HG02798 (cell line): ENCODE measurements around the gene CAPZA1.
A peak's percentile ranks its signal among the peaks of the same experiment; 100 is the strongest.
"Not testable (repeated sequence)": the region's sequence is repeated elsewhere in the genome, so short reads cannot be mapped to it uniquely, and the experiment has no call there.

Source experiments
- ATAC-seq: cut with Tn5 transposase; IDR thresholded peaks from one replicate; pipeline ENCODE4 v1.9.1; 2021; ENCODE audit warnings: mild to moderate bottlenecking; ENCODE audit not compliant: unreplicated experiment, poor library complexity

Gene CAPZA1

GRCh38 chr1:112619518-112620376 is at the start of gene CAPZA1:
Gene CAPZA1, plus strand, starts transcription at chr1:112619832. Its CDS starts 13 bp downstream, at chr1:112619845.
- peak; percentile 89 for ATAC-seq

DNA sequence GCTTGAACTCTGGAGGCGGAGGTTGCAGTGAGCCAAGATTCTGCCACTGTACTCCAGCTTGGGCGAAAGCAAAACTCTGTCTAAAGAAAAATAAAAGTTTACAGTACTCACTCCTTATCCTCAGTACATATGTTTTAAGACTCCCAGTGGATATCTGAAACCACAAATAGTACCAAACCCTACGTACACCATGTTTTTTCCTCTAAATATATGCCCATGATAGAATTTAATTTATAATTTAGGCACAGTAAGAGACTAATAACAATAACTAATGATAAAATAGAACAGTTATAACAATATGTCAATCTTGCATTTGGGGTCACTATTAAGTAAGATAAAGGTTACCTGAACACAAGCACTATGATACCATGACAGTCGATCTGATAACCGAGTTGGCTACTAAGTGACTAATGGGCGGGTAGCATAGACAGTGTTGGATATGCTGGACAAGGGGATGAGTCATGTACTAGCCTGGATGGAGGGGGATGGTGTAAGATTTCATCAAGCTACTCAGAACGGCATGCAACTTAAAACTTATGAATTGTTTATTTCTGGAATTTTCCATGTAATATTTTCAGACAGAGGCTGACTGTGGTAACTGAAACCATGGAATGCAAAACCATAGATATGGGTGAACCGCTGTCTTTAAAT is 44.4 kb upstream of the CAPZA1 start:
- no peak for ATAC-seq

GRCh38 chr1:112576240-112576639 is 43.4 kb upstream of the CAPZA1 start:
- no peak for ATAC-seq

GRCh38 chr1:112579801-112580510 is 39.7 kb upstream of the CAPZA1 start:
- no peak for ATAC-seq

DNA sequence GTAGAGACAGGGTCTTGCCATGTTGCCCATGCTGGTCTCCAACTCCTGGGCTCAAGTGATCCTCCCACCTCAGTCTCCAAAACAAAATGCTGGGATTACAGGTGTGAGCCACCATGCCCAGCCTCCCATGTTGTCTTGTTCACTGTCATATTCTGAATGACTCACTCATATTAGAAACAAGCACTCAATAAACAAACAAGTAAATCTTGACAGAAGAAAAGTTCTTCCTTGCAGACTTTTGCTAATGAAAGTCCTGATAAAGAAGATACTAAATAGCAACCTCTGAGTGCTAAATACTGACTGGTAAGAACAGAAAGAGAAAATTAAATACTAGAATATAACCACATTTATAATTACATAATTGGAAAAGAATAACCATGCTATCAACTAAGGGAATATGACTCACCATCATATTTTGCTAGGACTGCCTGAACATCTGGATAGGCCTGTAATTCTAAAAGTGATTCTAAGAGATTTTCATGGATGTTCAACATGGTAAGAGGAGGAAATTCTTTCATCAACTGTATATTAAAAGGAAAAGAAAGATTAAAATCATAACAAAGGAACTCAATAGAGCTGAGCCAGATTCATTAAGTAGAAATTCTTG is 37.9 kb upstream of the CAPZA1 start:
- ATAC-seq: no peak

DNA sequence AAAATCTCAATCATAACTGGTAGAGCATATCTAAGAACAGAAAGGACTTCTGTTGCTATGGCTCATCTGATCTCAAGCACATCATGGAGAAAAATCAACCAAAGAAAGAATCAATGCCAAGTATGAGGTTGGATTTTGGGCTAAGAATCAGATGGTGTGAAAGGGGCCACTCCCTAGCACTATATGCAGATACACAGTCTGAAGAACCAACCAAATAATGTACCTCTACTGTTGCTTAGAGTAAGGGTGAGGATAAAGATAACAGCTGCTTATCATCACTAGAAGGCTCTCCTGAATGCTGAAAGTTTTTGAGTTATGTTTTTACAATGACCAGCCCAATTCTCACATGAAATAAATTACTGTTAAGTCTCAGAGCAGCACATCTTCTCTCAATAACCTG is 36.3 kb upstream of the CAPZA1 start:
- ATAC-seq: no peak

- no peak for ATAC-seq
Measured at GRCh38 chr1:112589766-112590165, 29.9 kb upstream of the CAPZA1 start.

DNA sequence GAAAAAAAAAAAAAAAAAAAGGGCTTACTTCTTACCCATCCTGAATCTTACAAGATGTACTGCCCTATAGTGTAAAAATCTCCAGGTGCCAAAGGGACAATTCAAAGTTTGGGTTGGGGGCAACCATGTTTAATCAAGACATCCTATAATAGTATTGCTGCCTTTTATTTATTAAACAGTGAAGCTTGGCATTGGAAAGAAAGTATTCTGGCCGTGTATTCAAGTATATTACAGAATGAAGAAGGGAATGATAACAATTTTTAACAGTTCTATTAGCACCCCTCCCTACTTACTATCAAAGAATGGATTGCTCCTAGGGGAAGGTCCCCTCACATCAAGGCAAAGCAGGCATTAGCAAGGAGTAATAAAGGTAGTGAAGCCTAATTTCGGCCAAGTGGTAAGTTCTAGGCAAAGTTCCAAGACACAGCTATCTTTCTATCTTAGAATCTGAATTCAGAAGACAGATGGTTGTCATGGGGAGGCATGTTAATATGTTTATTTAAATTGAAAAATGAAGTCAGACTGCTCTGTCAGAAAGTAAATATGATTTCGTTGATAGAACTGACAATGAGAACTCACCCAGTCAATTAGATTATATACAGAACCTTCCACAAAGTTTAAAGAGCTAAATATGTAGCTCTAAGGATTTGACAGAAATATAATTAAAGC is 25.3 kb upstream of the CAPZA1 start:
- no peak for ATAC-seq

DNA sequence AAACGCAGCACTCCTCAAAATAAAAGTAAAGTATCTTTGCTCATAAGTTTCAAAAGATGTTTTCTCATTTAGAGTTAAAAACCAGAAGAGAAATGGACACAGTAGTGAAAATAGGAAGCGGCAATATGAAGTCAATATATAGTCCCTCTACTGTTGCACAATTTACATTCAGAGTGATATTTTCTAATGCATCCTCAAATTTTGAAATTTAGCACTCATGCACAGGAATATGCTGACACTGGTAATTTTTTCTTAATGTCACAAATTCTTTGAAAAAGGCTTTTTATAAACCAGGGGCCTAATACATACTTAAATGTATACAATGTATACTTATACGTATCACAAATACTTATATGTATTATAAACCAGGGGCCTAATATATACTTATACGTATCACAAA is 20.2 kb upstream of the CAPZA1 start:
- ATAC-seq: no peak

DNA sequence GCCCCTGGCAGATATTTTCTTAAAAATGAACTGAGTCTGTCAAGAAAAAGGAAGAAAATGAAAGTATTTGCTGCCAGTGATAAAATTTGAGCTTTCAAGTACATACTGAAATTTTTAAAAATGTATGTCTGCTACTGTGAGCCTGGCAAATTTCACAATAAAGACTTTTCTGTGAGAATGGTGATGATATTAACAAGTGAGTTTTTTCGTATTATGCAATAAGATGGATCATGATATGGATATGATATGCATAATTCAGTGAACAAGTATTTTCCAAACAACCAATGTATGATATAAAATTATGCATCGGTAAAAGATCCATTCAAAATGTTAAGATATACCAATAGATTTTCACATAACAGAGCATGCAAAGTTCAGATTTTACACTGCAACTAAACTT is 16.6 kb upstream of the CAPZA1 start:
- no peak for ATAC-seq

GRCh38 chr1:112603541-112603940 is 16.1 kb upstream of the CAPZA1 start:
- ATAC-seq: no peak

- ATAC-seq: no peak
Measured at GRCh38 chr1:112605633-112606327, 13.9 kb upstream of the CAPZA1 start.

GRCh38 chr1:112614460-112615065 is 5.1 kb upstream of the CAPZA1 start:
- ATAC-seq: no peak

DNA sequence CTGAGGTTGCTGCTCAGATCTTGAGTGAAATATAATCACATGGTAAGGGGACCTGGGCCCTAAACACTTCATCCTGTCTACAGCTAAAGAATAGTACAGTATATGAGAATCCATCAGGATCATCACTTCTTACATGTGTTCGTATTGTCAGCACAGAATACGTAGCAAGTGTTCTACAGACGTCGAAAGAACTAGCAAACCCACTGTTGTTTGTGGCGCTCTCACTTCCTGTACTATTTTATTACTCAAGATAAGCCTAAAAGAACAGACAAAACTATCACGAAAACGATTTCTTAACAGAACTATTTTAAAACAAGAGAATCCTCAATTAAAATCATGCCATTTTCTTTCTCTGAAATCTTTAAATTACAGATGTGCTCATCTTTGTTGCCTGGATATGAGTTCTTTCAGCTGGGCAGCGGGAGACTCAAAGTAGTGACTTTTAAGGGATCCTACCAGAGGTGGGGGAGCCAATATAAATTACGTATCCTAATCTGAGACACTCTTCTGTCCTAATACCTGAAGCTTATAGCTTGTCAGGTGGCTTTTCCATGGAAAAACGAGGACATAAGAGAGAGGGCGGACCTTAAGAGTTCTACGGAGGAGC is 1.4 kb upstream of the CAPZA1 start:
- no peak for ATAC-seq

DNA sequence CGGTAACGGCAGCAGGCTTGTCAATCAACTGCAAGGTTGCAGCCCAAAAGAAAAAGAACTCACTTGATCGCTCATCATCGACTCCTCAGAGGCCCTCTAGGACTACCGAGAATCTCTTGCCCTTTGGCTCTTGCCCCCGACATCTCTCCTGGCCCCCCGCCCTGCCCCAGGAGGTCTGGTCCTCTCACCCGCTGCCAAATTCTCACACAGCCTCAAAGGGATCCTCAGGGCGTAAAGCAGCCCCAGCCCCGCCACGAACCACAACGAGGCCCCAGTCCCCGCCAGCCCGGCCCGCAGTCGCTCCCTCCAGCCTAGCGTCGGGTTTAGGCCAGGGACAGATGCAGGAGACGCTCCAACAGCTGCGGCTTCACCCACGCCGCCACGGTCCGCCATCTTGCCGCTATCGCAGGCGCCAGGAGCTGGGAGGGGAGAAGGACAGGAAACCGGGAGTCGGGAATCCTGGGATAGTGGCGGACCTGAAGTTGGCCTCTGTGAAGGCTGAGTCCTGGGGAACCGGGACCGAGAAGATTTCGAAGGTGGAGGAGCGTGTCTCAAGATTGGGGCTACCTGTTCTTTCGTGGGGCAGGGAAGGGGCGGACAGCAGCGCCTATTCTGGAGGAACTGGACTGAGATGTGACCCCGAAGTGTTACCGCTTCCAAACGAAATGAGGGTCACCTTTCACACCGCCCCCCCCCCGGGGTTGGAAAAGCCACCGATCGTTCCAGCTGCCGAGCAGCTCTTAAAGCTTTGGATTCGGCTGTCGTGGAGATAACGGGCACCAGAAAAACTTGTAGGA is 713 bp upstream of the CAPZA1 start, which contains the start of gene ST7L:
Gene ST7L (minus strand): TSS at position 421 of the 797 bp plus-strand sequence. CDS start 28 bp downstream, at position 393.
- ATAC-seq: no peak

DNA sequence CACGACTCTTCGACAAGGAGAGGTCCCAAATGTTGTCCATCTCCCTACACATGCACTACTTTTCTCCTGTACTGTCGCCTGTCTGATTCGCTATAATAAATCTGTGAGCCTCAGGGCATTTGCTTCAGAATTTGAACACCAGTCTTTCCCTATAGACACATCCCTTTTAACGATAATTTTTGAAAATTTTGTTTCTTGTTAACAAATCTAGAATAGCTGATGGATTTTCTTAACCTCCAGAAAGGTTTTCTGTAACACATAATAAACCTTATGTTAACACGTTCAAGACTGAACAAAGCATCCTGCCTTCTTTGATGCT is 704 bp downstream of the CAPZA1 start:
- ATAC-seq: no peak

DNA sequence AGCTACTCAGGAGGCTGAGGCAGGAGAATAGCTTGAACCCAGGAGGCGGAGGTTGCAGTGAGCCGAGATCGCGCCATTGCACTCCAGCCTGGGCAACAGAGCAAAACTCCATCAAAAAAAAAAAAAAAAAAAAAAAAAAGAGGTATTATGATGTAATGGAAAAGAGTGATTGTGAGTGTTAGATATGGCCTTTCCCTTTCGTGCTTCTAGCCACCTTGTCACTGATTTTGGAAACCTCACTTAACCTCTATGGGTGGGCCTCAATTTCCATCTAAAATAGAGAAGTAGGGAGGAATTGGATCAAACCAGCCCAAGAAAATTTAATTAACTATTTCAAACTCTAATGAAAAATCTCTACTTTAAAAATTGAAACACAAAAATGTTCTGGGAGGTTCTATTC is 4.9 kb downstream of the CAPZA1 start:
- not testable (repeated sequence) for ATAC-seq

DNA sequence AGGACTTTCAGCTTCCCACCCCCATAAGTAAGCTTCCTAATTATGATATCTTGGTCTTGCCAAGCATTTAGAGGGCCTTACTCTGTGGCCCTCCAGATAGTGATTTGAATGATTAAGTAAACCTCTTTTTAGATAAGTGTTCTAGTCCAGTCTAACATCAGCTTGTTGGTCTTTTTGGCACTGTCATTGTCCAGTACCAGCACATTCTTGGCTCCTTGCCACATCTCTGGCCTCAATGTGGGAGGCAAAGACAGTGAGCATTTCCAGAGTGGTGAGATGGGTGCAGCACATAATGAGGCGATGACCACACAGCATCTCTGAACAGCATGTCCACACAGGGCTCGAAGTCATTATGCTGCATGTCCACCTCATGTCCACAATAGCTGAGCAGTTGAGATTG is 6.1 kb downstream of the CAPZA1 start:
- no peak for ATAC-seq
